NCI-H1930 (cell line): ENCODE data around the gene PPL.
A peak's percentile ranks its signal among the peaks of the same experiment; 100 is the strongest.
"Not testable (repeated sequence)": the region's sequence is repeated elsewhere in the genome, so short reads cannot be mapped to it uniquely, and the experiment has no call there.

ENCODE experiments used
- DNase-seq, 2 experiments: peaks; one replicate each; lab custom pipeline; 2025; lab: John Stamatoyannopoulos, UW

Gene PPL, protein sequence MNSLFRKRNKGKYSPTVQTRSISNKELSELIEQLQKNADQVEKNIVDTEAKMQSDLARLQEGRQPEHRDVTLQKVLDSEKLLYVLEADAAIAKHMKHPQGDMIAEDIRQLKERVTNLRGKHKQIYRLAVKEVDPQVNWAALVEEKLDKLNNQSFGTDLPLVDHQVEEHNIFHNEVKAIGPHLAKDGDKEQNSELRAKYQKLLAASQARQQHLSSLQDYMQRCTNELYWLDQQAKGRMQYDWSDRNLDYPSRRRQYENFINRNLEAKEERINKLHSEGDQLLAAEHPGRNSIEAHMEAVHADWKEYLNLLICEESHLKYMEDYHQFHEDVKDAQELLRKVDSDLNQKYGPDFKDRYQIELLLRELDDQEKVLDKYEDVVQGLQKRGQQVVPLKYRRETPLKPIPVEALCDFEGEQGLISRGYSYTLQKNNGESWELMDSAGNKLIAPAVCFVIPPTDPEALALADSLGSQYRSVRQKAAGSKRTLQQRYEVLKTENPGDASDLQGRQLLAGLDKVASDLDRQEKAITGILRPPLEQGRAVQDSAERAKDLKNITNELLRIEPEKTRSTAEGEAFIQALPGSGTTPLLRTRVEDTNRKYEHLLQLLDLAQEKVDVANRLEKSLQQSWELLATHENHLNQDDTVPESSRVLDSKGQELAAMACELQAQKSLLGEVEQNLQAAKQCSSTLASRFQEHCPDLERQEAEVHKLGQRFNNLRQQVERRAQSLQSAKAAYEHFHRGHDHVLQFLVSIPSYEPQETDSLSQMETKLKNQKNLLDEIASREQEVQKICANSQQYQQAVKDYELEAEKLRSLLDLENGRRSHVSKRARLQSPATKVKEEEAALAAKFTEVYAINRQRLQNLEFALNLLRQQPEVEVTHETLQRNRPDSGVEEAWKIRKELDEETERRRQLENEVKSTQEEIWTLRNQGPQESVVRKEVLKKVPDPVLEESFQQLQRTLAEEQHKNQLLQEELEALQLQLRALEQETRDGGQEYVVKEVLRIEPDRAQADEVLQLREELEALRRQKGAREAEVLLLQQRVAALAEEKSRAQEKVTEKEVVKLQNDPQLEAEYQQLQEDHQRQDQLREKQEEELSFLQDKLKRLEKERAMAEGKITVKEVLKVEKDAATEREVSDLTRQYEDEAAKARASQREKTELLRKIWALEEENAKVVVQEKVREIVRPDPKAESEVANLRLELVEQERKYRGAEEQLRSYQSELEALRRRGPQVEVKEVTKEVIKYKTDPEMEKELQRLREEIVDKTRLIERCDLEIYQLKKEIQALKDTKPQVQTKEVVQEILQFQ (N-terminal part only)

GRCh38 chr16:4936991-4937781, at the start of gene PPL:
PPL (minus strand) TSS chr16:4937148; CDS start chr16:4937045, 103 bp downstream.
- peak; percentile 95 to 97 for DNase-seq

- no peak for DNase-seq
Measured at GRCh38 chr16:4984174-4984990, 47.4 kb upstream of the PPL start.

- no peak for DNase-seq
Measured at GRCh38 chr16:4982056-4982867, 45.3 kb upstream of the PPL start.

DNA sequence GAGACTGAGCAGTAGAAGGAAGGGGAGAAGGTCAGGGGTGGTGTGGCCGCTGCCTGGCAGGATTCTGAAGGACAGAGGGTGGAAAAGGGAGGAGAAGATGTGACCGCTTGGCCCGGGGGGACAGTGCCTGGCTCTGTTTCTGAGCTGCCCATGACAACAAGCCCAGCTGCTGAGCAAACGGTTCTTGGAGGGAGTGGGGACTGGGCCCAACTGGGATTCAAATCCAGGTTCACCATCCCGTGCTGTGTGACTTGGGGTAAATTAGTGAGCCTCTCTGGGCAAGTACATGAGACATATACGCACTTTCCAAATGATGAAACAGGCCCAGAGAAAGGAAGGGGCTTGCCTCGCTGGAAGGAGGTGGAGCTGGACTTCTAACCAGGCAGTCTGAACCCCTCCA, 44.5 kb upstream of the PPL start:
- DNase-seq = no peak

DNA sequence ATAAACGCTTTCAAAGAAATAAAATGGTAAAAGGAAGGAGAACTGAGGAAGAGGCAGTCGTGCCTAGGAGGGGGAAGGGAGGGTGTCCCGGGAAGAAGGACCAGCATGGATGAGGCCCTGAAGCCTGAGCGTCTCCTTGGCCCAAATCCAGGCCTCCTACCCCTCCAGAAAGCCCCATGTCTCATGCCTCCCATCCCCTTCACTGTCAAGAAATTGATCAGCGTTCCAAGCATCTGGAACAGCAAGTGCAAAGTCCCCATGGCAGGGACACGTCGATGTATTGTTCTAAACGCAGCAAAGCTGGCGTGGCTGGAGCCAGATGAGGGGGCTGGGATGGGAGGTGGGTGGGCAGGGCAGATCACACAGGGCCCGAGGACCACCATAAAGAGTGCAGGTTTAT, 43.7 kb upstream of the PPL start:
- DNase-seq = no peak

DNA sequence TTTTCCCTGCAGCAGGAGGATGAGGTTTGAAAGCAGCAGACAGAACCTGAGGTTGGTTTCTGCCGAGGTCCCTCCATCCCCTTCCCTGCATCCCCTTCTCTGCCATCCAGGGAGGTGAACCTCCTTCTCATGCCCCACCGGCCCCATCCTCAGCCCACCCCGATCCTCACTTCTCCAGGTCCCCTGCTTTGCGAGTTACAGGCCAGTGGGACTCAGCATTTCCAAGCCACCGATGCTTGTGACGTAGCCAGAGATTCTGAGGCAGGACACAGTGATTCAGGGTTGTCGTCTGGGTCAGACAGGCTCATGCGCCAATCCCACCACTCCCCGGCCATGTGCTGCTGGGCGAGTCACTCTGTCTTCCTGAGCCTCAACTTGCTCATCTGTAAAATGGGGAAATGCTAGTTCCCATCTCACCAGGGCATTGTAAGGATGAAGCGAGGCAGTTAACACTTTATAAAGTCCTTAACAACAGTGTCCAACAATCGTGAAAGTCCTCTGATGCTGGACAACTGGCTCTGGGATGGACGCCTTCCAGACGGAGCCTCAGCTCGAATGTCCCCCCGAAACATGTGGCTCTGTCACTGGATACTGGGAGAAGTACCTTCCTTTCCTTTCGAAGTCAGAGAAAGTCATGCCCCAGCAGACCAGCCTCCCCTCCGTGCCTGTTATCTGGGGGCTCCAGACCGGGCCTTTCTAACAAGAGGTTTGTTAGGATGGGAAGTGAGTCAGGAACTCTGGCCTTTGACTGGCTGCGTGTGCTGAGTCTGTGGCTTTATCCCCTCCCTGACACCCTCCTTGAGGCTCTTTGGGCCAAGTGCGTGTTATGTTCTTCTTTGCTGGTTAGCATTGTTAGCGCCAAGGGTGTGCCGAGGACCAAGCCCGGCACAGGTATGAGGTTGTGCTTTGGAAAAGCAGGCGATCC, 43.0 kb upstream of the PPL start:
- DNase-seq = no peak

- DNase-seq = no peak
Measured at GRCh38 chr16:4979164-4979563, 42.2 kb upstream of the PPL start.

DNA sequence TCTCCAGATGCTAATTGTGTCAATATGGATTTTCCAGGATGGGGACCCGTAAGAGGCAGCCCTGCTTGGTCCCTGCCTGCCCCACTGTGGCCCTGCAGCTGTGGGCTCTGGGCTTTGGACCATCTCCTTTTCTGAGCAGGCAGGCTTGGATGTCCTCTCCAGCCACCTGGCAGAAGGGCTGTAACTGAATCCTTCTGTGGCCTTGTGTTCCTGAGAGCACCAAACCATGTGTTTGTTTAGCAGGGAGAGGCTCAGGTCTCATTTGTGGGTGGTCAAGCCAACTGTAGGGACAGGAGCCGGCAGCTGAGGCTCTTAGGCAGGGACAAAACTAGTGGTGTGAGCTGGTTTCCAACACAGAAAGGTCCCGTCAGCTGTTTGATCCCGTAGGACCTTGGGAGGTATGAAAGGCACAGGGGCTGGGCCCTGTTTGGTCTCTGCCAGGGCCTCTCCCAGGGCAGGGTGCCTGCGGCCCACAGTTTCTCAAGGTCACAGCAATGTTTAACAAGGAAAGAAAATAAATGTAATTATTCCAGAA, 39.7 kb upstream of the PPL start:
- no peak for DNase-seq

DNA sequence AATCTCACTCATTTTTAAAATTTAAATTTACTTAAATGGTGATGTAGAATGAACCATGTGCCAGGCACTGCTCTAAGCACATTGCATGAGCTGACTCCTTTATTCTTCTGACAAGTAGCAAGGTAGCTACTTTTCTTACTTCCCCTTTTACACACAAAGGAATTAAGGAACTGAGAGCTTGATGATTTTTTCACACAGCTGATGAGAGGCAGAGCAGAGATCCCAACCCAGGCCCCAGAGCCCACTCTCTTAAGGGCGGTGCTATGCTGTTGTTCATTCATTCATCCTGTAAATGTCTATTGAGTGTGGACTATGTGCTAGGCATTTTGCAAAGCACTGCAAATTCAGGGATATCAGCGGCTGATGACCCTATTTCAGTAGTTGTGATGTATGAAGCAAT, 39.1 kb upstream of the PPL start:
- no peak for DNase-seq

DNA sequence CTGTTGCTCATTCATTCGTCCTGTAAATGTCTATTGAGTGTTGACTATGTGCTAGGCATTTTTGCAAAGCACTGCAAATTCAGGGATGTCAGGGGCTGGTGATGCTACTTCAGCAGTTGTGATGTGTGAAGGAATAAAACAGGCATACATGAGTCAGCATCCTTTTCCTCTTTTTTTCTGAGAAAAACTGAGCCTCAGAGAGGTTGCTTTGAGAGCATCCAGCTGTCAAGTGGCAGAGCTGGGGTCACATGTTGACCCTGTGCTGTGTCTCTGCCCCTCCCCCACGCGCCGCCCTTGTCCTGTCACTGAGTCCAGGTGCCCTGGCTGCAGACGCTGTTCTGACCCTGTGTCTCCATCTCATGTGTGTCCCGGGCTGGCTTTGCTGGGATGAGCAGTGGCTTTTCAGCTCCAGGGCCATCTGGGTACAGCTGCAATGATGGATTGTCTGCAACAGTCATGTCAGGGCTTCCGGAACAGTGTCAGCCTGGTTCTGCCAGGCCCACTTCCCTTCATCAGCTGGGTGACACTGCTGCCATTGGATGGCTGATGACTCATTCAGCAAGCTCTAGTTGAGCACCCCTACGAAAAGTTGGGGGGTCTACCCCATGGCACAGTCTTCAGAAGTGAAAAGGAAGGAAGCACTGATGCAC, 36.1 kb upstream of the PPL start:
- DNase-seq = no peak

DNA sequence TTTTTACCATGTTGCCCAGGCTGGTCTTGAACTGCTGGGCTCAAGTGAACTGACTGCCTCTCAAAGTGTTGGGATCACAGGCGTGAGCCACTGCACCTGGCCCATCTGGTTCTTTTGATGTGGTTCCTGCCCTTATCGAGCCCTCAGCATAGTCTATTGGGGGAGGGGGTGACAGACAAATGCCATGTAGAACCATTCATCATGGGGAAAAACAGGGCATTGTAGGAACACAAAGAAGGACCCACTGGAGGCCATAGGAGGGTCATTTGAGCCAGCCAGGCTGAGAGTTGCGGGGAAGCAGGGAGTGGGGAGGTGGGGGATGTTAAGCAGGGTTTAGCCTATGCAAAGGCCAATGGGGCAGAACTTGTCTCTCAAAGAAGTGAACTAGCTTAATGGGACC, 33.1 kb upstream of the PPL start:
- DNase-seq = no peak

- DNase-seq = peak; percentile 44 to 52
Measured at GRCh38 chr16:4968879-4969483, 32.0 kb upstream of the PPL start.

DNA sequence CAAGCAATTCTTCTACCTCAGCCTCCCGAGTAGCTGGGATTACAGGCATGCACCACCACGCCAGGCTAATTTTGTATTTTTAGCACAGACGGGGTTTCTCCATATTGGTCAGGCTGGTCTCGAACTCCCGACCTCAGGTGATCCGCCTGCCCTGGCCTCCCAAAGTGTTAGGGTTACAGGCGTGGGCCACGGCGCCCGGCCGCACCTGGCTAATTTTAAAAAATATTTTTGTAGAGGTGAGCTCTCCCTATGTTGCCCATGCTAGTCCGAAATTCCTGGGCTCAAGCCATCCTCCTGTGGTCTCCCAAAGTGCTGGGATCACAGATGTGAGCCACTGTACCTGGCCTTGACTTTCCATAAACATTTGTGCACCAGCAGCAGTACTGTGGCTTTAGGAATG, 31.3 kb upstream of the PPL start:
- not testable (repeated sequence) for DNase-seq

DNA sequence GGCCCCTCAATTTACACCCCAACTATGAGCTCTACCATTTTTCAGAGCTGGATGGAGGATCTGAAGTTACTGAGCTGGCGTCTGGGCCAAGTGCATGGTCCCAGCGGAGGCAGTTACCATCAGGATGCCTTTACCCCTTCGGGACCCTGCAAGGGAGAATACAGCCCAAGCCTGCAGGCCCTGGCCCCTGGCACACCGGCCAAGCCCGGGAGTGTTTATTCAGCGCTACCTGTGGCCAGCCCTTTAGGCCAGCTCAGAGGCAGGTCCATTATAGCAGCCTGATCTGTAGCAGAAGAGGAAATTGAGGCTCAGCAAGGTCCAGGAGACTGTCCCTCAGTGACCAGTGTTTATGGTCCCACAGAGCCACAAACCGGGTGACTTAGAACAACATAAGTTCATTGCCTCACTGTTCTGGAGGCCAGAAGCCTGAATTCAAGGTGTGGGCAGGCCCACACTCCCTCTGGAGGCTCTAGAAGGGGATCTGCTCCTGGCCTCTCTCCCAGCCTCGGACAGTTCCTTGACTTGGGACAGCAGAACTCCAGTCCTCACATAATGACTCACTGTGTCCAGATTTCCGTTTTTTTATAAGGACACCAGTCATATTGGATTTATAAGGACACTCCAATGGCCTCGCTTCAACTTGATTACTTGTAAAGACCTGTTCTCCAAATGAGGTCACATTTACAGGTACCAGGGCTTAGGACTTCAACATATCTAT, 29.9 kb upstream of the PPL start:
- DNase-seq = no peak

DNA sequence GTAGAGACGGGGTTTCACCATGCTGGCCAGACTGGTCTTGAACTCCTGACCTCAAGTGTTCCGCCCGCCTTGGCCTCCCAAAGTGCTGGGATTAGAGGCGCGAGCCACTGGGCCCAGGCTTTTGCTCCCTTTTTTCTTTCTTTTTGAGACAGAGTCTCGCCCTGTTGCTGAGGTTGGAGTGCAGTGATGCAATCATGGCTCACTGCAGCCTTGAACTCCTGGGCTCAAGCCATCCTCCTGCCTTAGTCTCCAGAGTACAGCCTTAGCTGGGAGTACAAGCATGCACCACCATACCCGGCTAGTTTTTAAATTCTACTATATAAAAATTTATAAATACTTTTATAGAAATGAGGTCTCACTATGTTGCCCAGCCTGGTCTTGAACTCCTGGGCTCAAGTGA, 26.6 kb upstream of the PPL start:
- DNase-seq = not testable (repeated sequence)

DNA sequence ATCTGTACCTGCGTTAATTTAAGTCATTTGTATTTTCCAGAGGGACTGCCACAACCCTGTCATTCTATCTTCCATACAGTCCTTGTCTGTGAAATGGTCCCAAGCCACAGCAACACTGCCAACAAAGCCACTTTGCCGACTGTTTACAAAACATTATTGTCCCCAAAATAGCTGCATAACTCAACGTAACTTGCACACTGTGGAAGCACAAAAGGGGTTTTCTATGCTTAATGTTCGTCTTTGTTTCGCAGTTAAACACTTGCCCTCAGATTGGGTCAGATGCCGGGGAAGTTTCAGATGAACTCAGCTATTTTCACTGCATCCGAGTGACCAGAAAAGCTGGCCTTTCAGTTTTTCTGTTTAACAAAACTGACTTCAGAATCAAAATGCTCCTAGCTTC, 25.8 kb upstream of the PPL start:
- DNase-seq = no peak

DNA sequence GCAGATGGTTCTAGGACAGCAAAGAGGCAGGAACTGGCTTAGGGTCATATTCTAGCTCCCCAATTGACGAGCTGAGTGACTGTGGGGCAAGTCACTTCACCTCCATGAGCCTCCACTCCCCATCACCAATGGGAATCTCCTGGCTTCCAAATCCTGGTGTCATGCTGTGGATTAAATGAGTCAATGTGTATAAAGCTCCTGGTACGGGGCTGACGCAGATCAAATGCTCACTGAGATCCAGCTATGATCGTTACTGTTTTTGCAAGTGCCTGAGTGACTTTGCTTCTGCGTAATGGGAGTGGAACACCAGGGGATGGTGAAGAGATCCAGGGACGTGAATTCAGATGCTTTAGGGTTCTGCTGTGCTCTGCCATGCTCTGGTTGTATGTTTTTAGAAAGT, 23.6 kb upstream of the PPL start:
- DNase-seq = no peak
